B cell (primary cell): ENCODE data around the gene POLR2A.

Experiments
- CTCF ChIP-seq: fragments of 200-600 bp; IDR thresholded peaks from one replicate; pipeline ENCODE4 v1.8.0; 2022; ENCODE audit warnings: antibody characterized with exemption, mild to moderate bottlenecking
- EZH2 ChIP-seq: IDR thresholded peaks from 2 replicates; pipeline ENCODE4 v1.6.1; 2012; ENCODE audit warnings: borderline replicate concordance, low read depth, mild to moderate bottlenecking, moderate library complexity, low read length; ENCODE audit not compliant: insufficient read depth, poor library complexity, severe bottlenecking

- no peak for TF ChIP-seq CTCF
- TF ChIP-seq EZH2, result no peak
Observed at GRCh38 chr17:7499161-7499560, 15.0 kb downstream of the POLR2A start.
